Endothelial cell (in vitro differentiated cells): Measurements from ENCODE around the gene COL25A1. TPM values are rescaled to one million over a fixed set of nuclear protein-coding genes. Genes with fewer than 3 reads are reported as not detected.

Source experiments
- DNase-seq: peaks from one replicate; pipeline ENCODE4 v3.0.0; 2021; ENCODE audit warnings: low spot score
- H3K27ac Mint-ChIP-seq: one replicate; pipeline ENCODE4 v1.8.0; 2021; ENCODE audit warnings: mixed read lengths, inconsistent platforms; ENCODE audit not compliant: unreplicated experiment
- H3K27me3 Mint-ChIP-seq: one replicate; pipeline ENCODE4 v1.8.0; 2021; ENCODE audit warnings: mild to moderate bottlenecking, moderate library complexity, mixed read lengths, inconsistent platforms; ENCODE audit not compliant: unreplicated experiment
- H3K36me3 Mint-ChIP-seq: one replicate; pipeline ENCODE4 v1.8.0; 2021; ENCODE audit warnings: mild to moderate bottlenecking, low read depth, mixed read lengths, inconsistent platforms; ENCODE audit not compliant: unreplicated experiment
- H3K4me1 Mint-ChIP-seq: one replicate; pipeline ENCODE4 v1.8.0; 2021; ENCODE audit warnings: mild to moderate bottlenecking, mixed read lengths, inconsistent platforms; ENCODE audit not compliant: unreplicated experiment
- H3K4me3 Mint-ChIP-seq: one replicate; pipeline ENCODE4 v1.8.0; 2021; ENCODE audit warnings: mild to moderate bottlenecking, mixed read lengths, inconsistent platforms; ENCODE audit not compliant: unreplicated experiment
- H3K9me3 Mint-ChIP-seq: one replicate; pipeline ENCODE4 v1.8.0; 2021; ENCODE audit warnings: mixed read lengths, inconsistent platforms; ENCODE audit not compliant: unreplicated experiment
- total RNA-seq: library from RNA; stranded (reverse); fragmentation: NEBNext Ultra II Directional; extraction: Animal tissue kit (Norgen Biotek cat#: 25700); gene quantifications from one replicate; pipeline ENCODE4 v1.2.1, GENCODE V29; 2021; ENCODE audit not compliant: unreplicated experiment
- TF ChIP-seq, protein P1 (sequence below): fragments of 200-600 bp; sonication (generic); IDR thresholded peaks from one replicate; pipeline ENCODE4 v1.5.0; 2021; ENCODE audit warnings: antibody characterized with exemption; ENCODE audit not compliant: unreplicated experiment

Gene COL25A1
- total RNA-seq, 1 donor from 2014 or later, result 22.7 TPM

DNA sequence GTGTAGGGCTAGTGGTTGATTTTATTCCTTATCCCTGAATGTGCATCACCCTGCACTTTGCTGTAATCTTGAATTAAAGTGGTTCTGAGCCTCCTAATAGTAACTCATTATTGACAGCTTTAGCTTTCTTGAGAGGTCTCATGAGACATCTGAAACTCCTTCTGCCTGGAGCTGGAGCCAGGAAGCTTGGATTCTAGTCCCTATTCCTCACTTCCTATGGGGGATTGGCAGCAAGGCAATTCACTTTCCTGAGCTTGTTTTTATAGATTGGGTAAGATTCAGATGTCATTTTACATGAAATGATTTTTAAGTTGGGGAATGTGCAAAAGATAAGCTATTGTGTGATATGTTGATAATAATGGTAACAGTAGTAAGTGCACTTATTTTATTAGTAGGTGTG, 522.5 kb downstream of the COL25A1 start:
- Mint-ChIP-seq H3K27ac (no peak overlapping the region), H3K4me3 (no peak overlapping the region)

DNA sequence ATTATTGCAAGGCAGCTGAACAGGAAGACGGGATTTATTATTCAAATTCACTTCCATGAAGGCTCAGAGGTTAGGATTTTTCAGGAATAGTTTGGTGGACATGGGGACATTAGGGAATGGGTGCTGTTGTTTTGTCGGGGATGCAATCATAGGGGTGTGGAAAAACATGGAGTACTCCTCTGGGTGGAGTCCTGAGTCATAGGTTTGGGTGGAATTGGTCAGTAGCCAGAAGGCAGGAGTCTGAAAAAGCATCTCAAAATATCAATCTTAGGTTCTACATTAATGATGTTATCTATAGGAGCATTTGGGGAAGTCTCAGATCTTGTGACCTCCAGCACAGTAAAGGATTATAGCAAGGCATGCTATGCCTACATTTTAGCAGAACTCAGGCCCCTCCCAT, 525.1 kb downstream of the COL25A1 start:
- no peaks in the 10 kb centered on the region for H3K27me3 Mint-ChIP-seq
- DNase-seq, result no peak
- peaks cover 4% of the 10 kb centered on the region for H3K4me1 Mint-ChIP-seq
- H3K4me3 Mint-ChIP-seq, result no peak overlapping the region
- H3K27ac Mint-ChIP-seq, result no peak overlapping the region
- TF ChIP-seq, protein P1, sequence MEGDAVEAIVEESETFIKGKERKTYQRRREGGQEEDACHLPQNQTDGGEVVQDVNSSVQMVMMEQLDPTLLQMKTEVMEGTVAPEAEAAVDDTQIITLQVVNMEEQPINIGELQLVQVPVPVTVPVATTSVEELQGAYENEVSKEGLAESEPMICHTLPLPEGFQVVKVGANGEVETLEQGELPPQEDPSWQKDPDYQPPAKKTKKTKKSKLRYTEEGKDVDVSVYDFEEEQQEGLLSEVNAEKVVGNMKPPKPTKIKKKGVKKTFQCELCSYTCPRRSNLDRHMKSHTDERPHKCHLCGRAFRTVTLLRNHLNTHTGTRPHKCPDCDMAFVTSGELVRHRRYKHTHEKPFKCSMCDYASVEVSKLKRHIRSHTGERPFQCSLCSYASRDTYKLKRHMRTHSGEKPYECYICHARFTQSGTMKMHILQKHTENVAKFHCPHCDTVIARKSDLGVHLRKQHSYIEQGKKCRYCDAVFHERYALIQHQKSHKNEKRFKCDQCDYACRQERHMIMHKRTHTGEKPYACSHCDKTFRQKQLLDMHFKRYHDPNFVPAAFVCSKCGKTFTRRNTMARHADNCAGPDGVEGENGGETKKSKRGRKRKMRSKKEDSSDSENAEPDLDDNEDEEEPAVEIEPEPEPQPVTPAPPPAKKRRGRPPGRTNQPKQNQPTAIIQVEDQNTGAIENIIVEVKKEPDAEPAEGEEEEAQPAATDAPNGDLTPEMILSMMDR, result no peak
- H3K9me3 Mint-ChIP-seq, result no peaks in the 10 kb centered on the region
- H3K36me3 Mint-ChIP-seq, result no peaks in the 10 kb centered on the region

More for the DNA sequence above, 522.5 kb downstream of the COL25A1 start:
- no peaks in the 10 kb centered on the region for H3K36me3 Mint-ChIP-seq
- TF ChIP-seq, protein P1, result no peak
- no peaks in the 10 kb centered on the region for H3K27me3 Mint-ChIP-seq
- peaks cover 4% of the 10 kb centered on the region for H3K4me1 Mint-ChIP-seq
- DNase-seq, result no peak
- no peaks in the 10 kb centered on the region for H3K9me3 Mint-ChIP-seq

DNA sequence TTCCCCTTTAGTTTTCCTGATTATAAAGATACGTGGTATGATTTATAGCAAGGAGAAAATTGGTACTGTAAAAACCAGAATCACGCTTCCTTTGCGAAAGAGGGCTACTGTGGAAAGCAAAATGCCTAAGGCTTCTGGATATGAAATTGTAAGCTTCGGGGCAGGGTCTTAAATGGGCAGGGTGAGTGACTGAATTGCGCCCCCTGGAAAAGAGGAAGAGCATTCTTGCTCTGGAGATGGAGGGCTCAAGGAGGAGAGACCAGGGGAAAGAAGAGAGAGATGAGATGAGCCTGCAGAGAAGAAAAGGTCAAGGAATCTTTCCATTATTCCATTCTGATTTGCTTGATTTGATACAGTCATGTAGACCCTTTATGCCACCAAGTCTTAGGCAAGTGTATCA, 526.5 kb downstream of the COL25A1 start:
- no peak overlapping the region for H3K27ac Mint-ChIP-seq
- H3K4me1 Mint-ChIP-seq, result peaks cover 4% of the 10 kb centered on the region
- no peaks in the 10 kb centered on the region for H3K27me3 Mint-ChIP-seq
- H3K4me3 Mint-ChIP-seq, result no peak overlapping the region
- TF ChIP-seq, protein P1, result no peak
- H3K9me3 Mint-ChIP-seq, result no peaks in the 10 kb centered on the region
- DNase-seq, result no peak
- no peaks in the 10 kb centered on the region for H3K36me3 Mint-ChIP-seq

DNA sequence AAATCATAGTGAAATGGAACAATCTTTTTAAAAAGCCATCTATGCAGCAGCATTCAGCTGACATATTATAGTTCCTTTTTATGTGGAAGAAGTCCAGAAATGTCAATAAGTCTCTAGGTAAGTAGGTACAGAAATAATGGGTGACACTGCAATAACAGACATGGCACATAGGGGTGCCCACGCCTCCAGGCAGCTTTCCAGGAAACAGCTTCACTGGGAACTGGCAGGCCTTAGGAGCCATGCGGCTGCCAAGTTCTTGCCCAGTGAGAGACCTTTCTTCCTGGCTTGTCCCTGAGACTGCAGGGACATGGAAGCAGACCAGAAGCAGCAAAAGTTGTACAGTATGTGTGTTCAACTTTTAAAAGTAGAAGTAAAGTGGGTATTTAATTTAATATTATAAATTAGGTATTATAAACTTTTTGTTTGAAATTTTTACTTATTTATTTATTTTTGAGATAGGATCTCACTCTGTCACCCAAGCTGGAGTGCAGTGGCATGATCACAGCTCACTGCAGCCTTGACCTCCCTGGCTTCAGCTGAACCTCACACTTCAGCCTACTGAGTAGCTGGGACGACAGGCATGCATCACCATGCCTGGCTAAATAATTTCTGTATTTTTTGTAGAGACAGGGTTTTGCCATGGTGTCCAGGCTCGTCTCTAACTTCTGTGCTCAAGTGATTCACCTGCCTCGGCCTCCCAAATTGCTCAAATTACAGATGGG, 527.5 kb downstream of the COL25A1 start:
- TF ChIP-seq, protein P1, result peak; percentile 42
- DNase-seq, result no peak
- peaks cover 4% of the 10 kb centered on the region for H3K4me1 Mint-ChIP-seq
- no peaks in the 10 kb centered on the region for H3K9me3 Mint-ChIP-seq
- H3K27me3 Mint-ChIP-seq, result no peaks in the 10 kb centered on the region
- H3K36me3 Mint-ChIP-seq, result no peaks in the 10 kb centered on the region
- H3K27ac Mint-ChIP-seq, result no peak overlapping the region
- H3K4me3 Mint-ChIP-seq, result no peak overlapping the region

DNA sequence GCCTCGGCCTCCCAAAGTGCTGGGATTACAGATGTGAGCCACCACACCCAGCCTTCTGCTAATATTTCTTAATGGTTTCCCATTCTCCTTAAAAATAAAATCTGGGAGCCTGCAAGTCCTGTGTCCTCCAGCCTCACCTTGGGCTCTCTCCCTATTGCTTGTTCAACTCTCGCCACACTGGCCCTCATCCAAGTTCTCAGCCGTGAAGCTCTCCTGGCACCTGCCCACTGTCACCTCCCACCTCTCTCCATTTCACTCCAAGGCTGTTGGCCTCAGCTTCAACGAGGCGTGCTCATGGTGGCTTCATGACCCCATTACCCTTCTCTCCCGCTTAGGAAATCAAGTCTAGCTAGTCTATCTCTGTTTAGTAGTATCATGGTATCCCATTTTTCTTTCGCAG, 530.1 kb downstream of the COL25A1 start:
- Mint-ChIP-seq H3K27me3 (no peaks in the 10 kb centered on the region), H3K36me3 (no peaks in the 10 kb centered on the region), H3K4me1 (no peaks in the 10 kb centered on the region), H3K4me3 (no peak overlapping the region), H3K27ac (no peak overlapping the region), H3K9me3 (no peaks in the 10 kb centered on the region)
- DNase-seq, result no peak
- TF ChIP-seq, protein P1, result no peak
